Choroid plexus epithelial cell (primary cell): ENCODE data around the gene TAS2R41.
A peak's percentile ranks its signal among the peaks of the same experiment; 100 is the strongest.

ENCODE experiments used
- DNase-seq: peaks from one replicate; pipeline ENCODE4 v3.0.0-alpha.2; 2010; ENCODE audit warnings: low read depth
- H3K4me3 ChIP-seq: 2 replicates; pipeline ENCODE4 v1.5.1; 2011; ENCODE audit warnings: low read depth, mild to moderate bottlenecking, control low read depth, low read length, moderate library complexity
- TF ChIP-seq, protein P1 (sequence below): conservative IDR thresholded peaks from 2 replicates; pipeline ENCODE4 v1.5.1; 2011; ENCODE audit warnings: low read depth, mild to moderate bottlenecking, control low read depth, inconsistent platforms, low read length, moderate library complexity

The TAS2R41 gene

DNA sequence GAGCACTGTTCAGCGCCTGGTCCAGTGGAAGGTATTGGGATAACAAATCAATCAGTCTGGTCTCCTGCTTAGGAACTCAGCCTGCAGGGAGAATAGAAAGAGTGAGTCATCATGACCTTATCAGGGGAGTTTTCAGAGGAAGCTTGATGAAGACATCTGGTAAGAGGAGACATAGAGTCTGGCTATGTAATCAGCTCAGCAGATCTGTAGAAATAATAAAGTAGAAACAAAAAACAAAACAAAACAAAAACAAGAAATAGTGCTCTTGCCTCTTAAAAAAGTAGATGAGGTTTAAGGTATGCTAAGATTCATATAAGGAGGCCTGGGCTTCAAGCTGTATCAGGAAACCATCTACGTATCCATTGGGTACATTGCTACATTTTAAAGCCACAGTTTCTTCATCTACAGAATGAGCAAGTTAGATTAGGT, 14.4 kb downstream of the TAS2R41 start:
- DNase-seq = peak; percentile 95

DNA sequence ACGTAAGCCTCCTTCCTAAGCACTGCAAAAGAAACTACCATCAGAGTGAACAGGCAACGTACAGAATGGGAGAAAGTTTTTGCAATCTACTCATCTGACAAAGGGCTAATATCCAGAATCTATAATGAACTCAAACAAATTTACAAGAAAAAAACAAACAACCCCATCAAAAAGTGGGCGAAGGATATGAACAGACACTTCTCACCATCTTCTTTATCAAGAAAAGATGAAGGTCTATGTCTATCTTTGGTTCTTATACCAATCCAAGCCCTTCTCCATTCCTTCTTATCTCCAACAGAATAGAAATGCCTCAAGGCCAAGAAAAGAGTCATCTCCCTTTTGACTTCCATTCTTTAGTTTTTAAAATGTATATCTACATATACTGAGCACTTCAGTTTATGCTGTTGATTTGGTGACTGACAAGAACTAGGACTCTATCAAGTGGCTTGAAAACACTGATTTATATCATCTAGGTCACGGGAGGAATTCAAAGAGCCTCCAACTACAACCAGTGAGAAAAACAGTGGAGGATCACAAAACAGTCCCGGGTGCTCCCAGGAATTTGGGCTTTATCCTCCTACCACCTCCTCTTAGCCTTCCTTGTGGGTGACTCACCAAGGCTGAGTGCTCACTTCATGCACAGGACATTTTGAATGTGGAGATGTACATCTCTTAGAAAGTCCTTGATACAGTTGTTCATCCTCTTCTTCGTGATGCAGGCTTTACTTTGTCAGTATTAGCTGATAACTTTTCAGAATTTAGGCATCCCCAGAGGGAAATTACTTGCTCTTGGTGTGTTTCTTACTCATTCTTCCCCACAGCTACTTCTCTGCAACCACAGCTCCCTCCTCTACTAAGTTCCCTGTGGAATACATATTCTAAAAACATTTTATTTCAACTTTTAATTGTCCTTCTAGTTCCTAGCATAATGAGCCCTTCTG, 15.4 kb downstream of the TAS2R41 start:
- TF ChIP-seq, protein P1, sequence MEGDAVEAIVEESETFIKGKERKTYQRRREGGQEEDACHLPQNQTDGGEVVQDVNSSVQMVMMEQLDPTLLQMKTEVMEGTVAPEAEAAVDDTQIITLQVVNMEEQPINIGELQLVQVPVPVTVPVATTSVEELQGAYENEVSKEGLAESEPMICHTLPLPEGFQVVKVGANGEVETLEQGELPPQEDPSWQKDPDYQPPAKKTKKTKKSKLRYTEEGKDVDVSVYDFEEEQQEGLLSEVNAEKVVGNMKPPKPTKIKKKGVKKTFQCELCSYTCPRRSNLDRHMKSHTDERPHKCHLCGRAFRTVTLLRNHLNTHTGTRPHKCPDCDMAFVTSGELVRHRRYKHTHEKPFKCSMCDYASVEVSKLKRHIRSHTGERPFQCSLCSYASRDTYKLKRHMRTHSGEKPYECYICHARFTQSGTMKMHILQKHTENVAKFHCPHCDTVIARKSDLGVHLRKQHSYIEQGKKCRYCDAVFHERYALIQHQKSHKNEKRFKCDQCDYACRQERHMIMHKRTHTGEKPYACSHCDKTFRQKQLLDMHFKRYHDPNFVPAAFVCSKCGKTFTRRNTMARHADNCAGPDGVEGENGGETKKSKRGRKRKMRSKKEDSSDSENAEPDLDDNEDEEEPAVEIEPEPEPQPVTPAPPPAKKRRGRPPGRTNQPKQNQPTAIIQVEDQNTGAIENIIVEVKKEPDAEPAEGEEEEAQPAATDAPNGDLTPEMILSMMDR = no peak
- peak; percentile 31 for DNase-seq
- no peak overlapping the region for H3K4me3 ChIP-seq

More for the DNA sequence above, 14.4 kb downstream of the TAS2R41 start:
- no peak overlapping the region for H3K4me3 ChIP-seq
- TF ChIP-seq, protein P1 = peak; percentile 24

DNA sequence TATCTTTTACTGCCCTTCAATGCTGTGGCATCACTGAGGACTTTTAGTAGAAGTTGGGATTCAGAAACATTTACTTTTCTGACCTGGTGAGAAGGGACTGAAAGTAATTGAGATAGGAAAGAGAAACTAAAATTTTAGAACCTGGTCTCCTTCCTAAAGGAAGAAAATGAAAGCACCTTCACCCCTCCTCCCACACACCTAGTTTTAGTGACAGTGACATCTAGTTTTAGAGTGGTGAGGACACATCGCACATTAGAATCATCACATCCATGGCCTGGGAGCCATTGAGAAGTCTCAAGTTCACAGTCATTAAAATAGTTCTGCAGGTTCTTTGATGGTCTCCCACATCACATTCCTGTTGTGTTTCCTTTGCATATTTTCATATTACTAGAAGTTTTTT, 16.1 kb downstream of the TAS2R41 start:
- no peak overlapping the region for H3K4me3 ChIP-seq
- no peak for DNase-seq
- TF ChIP-seq, protein P1 = no peak

DNA sequence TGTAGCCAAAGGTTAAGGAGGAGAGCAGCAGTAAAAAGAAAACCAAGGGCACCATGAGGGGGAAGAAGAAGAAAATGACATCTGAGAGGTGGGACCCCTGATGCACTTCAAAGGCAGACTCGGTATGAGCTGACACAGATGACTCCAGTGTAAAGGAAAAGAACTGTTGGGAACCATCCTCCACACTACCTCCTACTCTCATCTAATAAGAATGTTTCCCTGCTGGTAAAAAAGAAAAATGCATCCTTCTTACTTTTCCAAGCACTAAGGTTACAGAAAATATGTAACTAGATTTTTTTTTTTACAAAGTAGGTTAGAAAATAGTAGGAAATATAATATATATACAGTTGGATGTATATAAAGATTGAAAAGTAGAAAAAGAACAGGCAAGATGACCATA, 16.9 kb downstream of the TAS2R41 start:
- peak; percentile 67 for DNase-seq

DNA sequence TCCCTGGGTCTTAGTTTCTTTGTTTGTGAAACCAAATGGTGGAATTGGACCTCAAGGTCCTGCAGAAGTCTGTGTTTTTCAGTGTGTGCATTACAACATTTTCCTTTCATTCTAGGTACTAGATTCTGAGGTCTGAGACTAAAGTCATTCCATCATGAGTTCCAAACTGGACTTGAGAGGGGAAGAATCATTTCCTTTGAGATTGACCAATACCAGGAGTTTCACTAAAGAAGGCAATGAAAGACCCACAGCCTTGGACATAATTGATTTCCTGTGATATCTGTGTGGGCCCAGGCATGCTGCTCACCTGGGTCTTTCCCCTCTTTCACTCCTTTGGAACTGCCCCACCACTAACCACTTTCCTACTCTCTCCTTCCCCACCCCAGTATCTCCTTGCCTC, 18.2 kb downstream of the TAS2R41 start:
- no peak for DNase-seq
- TF ChIP-seq, protein P1 = no peak
- H3K4me3 ChIP-seq = no peak overlapping the region

More for the DNA sequence above, 16.9 kb downstream of the TAS2R41 start:
- TF ChIP-seq, protein P1 = peak; percentile 44
- H3K4me3 ChIP-seq = no peak overlapping the region

DNA sequence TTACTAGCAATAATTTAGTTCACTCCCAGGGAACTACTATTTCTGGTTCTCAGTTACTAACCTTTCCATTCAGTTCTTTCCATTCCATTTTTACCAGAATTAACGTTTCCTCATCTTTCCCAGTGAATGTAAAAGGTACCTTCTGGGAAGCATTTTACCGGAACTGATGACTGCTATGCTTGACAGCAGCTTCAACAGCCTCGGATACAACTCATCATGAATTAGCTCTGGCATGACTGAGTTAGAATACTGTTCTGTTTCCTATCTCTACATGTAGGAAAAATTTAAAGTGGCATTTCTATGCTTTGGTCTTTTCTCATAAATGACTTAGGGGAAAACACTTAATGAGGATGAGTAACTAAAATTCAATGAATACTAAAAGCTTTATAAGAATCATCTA, 18.6 kb downstream of the TAS2R41 start:
- no peak for DNase-seq
- TF ChIP-seq, protein P1 = no peak
- H3K4me3 ChIP-seq = no peak overlapping the region
